SU-DHL-6 (cell line): ENCODE measurements around the gene FAM186B.

ENCODE experiments used
- H2AFZ ChIP-seq: fragments of 200-600 bp; sonication (generic); 2 replicates; pipeline ENCODE4 v1.6.1; 2014; ENCODE audit warnings: low read depth, mild to moderate bottlenecking, moderate library complexity, mixed read lengths, antibody characterized with exemption, low read length; ENCODE audit not compliant: severe bottlenecking
- H3F3A ChIP-seq: fragments of 200-600 bp; shearing (Covaris generic); 2 replicates; pipeline ENCODE4 v1.6.0; 2016; ENCODE audit warnings: antibody characterized with exemption, mild to moderate bottlenecking; ENCODE audit not compliant: insufficient read depth
- H3K27ac ChIP-seq: fragments of 200-600 bp; sonication (generic); 2 replicates; pipeline ENCODE4 v1.5.1; 2016; ENCODE audit warnings: low read depth, mild to moderate bottlenecking, low read length, moderate library complexity, mixed read lengths
- H3K27me3 ChIP-seq: fragments of 200-600 bp; sonication (generic), shearing (Covaris generic); 2 replicates; pipeline ENCODE4 v1.6.0; 2014; ENCODE audit warnings: mild to moderate bottlenecking, low read length
- H3K36me3 ChIP-seq: fragments of 200-600 bp; sonication (generic); 2 replicates; pipeline ENCODE4 v1.6.1; 2014; ENCODE audit warnings: mild to moderate bottlenecking, low read length, mixed read lengths
- H3K4me2 ChIP-seq: fragments of 300-600, 200-600 bp; shearing (Covaris generic), sonication (generic); 2 replicates; pipeline ENCODE4 v1.6.0; 2014; ENCODE audit warnings: low read length, low read depth, mild to moderate bottlenecking; ENCODE audit not compliant: poor library complexity, severe bottlenecking
- H3K4me3 ChIP-seq: fragments of 200-600 bp; sonication (generic); 2 replicates; pipeline ENCODE4 v1.5.1; 2014; ENCODE audit warnings: antibody characterized with exemption, low read length, mild to moderate bottlenecking, mixed read lengths; ENCODE audit not compliant: insufficient read depth, poor library complexity, severe bottlenecking
- H3K79me2 ChIP-seq: fragments of 200-600 bp; sonication (generic); 2 replicates; pipeline ENCODE4 v1.6.1; 2014; ENCODE audit warnings: mild to moderate bottlenecking, low read length, moderate library complexity; ENCODE audit not compliant: insufficient read depth
- H3K9ac ChIP-seq: fragments of 200-600 bp; sonication (generic); 2 replicates; pipeline ENCODE4 v1.7.0; 2014; ENCODE audit warnings: mild to moderate bottlenecking, low read length
- H3K9me2 ChIP-seq: fragments of 200-600 bp; sonication (generic); replicated peaks from 2 replicates; pipeline ENCODE4 v1.6.1; 2014; ENCODE audit warnings: low read length; ENCODE audit not compliant: insufficient read depth
- H3K9me3 ChIP-seq: fragments of 200-600 bp; sonication (generic); 2 replicates; pipeline ENCODE4 v1.6.1; 2014; ENCODE audit warnings: low read length, mixed read lengths; ENCODE audit not compliant: insufficient read depth
- H4K20me1 ChIP-seq: fragments of 200-600 bp; sonication (generic); 2 replicates; pipeline ENCODE4 v1.6.1; 2014; ENCODE audit warnings: low read depth, mild to moderate bottlenecking, antibody characterized with exemption, low read length, moderate library complexity, mixed read lengths
- CTCF ChIP-seq: fragments of 200-600 bp; sonication (generic); IDR thresholded peaks from one replicate; pipeline ENCODE4 v1.5.1; 2017; ENCODE audit warnings: antibody characterized with exemption, mild to moderate bottlenecking, low read length, moderate library complexity; ENCODE audit not compliant: insufficient read depth, poor library complexity, severe bottlenecking
- EZH2phosphoT487 ChIP-seq: fragments of 200-600 bp; sonication (generic), shearing (Covaris generic); conservative IDR thresholded peaks from 2 replicates; pipeline ENCODE4 v1.6.1; 2018; ENCODE audit warnings: mild to moderate bottlenecking, antibody characterized with exemption, low read length, moderate library complexity, mixed read lengths

FAM186B gene

GRCh38 chr12:49619286-49619685 is 13.8 kb upstream of the FAM186B start:
- Histone ChIP-seq H3F3A (peaks cover 25% of the 10 kb centered on the region), H3K9ac (no peak overlapping the region), H3K9me2 (no peaks in the 10 kb centered on the region), H2AFZ (no peak overlapping the region), H3K27me3 (no peaks in the 10 kb centered on the region), H3K9me3 (no peaks in the 10 kb centered on the region), H4K20me1 (no peaks in the 10 kb centered on the region), H3K36me3 (no peaks in the 10 kb centered on the region), H3K4me3 (no peak overlapping the region), H3K4me2 (no peak overlapping the region), H3K27ac (no peak overlapping the region), H3K79me2 (no peaks in the 10 kb centered on the region)
- TF ChIP-seq EZH2phosphoT487 (no peak), CTCF (no peak)

- Histone ChIP-seq H3K4me3 (no peak overlapping the region), H3K79me2 (no peaks in the 10 kb centered on the region), H3K9ac (no peak overlapping the region), H3K9me2 (no peaks in the 10 kb centered on the region), H3F3A (peaks cover 19% of the 10 kb centered on the region), H3K4me2 (no peak overlapping the region), H3K9me3 (no peaks in the 10 kb centered on the region), H4K20me1 (no peaks in the 10 kb centered on the region), H3K27me3 (no peaks in the 10 kb centered on the region), H2AFZ (no peak overlapping the region), H3K27ac (no peak overlapping the region), H3K36me3 (no peaks in the 10 kb centered on the region)
- no peak for TF ChIP-seq CTCF
- TF ChIP-seq EZH2phosphoT487 = no peak
Observed at GRCh38 chr12:49618576-49618975, 13.1 kb upstream of the FAM186B start.

DNA sequence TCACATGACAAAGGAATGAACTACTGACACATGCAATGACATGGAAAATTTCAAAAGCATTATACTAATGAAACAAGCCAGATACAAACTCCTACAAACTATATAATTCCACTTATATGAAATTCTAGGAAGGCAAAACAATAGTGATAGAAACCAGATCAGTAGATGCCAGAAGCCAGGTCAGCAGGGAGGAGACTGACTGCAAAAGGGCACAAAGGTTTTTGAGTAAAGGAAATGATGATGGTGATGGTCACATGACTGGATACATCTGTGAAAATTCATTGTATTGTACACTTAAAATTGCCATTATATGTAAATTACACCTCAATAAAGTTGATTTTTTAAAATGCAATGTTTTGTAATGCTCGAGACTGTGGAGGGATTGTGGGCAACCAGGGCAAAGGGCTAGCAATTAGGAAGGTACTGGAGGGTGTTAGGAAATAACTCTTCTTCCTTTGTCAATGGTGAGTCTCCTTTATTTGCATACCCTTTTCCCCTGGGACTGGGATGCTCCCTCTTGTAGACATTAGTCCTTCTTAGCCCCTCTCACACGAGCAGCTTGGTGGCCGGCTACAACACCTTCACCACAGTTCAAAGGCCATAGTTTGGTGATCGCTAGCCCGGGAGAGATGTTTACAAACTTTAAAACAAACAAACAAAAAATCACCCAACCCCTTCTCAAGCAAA is 11.2 kb upstream of the FAM186B start:
- Histone ChIP-seq H3K9ac (no peak overlapping the region), H3K79me2 (no peaks in the 10 kb centered on the region), H3K9me2 (no peaks in the 10 kb centered on the region), H3K27ac (no peak overlapping the region), H3K9me3 (no peaks in the 10 kb centered on the region), H3K36me3 (no peaks in the 10 kb centered on the region), H2AFZ (no peak overlapping the region), H3F3A (peaks cover 5% of the 10 kb centered on the region), H4K20me1 (no peaks in the 10 kb centered on the region), H3K4me3 (no peak overlapping the region), H3K4me2 (no peak overlapping the region), H3K27me3 (no peaks in the 10 kb centered on the region)
- TF ChIP-seq EZH2phosphoT487 (no peak), CTCF (no peak)
